Motor neuron (in vitro differentiated cells): Measurements from ENCODE around the gene WFIKKN1. TPM values are rescaled to one million over a fixed set of nuclear protein-coding genes. Genes with fewer than 3 reads are reported as not detected.

Source experiments
- ATAC-seq, 8 experiments: fragments of 200-7000 bp; cut with Tn5 transposase; replicated peaks in 6 of 8; 2 replicates each; pipeline ENCODE4 v1.8.0; 2021; ENCODE audit warnings: mild to moderate bottlenecking in 8 of 8, moderate library complexity in 8 of 8
- H3K27ac ChIP-seq, 2 donors: fragments of 250-450 bp; sonication (Bioruptor Pico); 2 replicates each; pipeline ENCODE4 v1.9.0; 2021; ENCODE audit warnings: antibody characterized with exemption in 2 of 2, mild to moderate bottlenecking in 2 of 2, moderate library complexity in 1 of 2
- H3K4me1 ChIP-seq, 2 donors: fragments of 250-450 bp; sonication (Bioruptor Pico); replicated peaks in 1 of 2; 2 replicates each; pipeline ENCODE4 v1.6.1; 2021; ENCODE audit warnings: antibody characterized with exemption in 2 of 2, mild to moderate bottlenecking in 2 of 2, moderate library complexity in 1 of 2
- H3K4me3 ChIP-seq, 5 donors: fragments of 250-450 bp; sonication (Bioruptor Pico); 2 replicates each; pipeline ENCODE4 v1.9.0; 2021; ENCODE audit warnings: antibody characterized with exemption in 5 of 5, mild to moderate bottlenecking in 5 of 5, moderate library complexity in 4 of 5
- WGBS, 10 experiments: fragments of 450-650 bp; shearing (Covaris generic); methylation state at CpG; one replicate each; pipeline ENCODE4 v1.0.0; 2022; 5-methylcytosine and 5-hydroxymethylcytosine counted together
- in situ Hi-C, 9 experiments: fragments of 400-800 bp; cut with MboI; loops; one replicate each; pipeline ENCODE4 v1.15.0; 2021; ENCODE audit warnings: low sequenced_read_pairs in 9 of 9, low pct_unique_long_range_greater_than_20kb in 2 of 9; ENCODE audit not compliant: unreplicated experiment in 9 of 9
- total RNA-seq, 8 experiments: library from RNA; unstranded; fragments of 300-600 nt; gene quantifications; 2 replicates each; pipeline versions ENCODE4 v1.2.3 to v1.2.4, GENCODE V29; 2022

WFIKKN1 gene
- total RNA-seq, 8 experiments from 2014 or later: 0.14 to 9.0 (median 0.54) TPM

GRCh38 chr16:637081-638018, 6.6 kb downstream of the WFIKKN1 start:
- WGBS, 10 experiments: 0 to 43% (median 10%) methylated on average over 2 to 9 of the region's 53 CpGs; no CpG with 5 or more reads in 7 of the 10 experiments
- in situ Hi-C loops: no loop called here
- peak overlapping the region; percentile 95 to 97 for H3K27ac ChIP-seq
- peaks cover 23 to 24% of the 10 kb centered on the region in 2 donors for H3K4me1 ChIP-seq
- ATAC-seq: peak in 6 of 8 experiments; percentile 0 to 15 (median 5)
- peak overlapping the region; percentile 60 to 92 (median 68) for H3K4me3 ChIP-seq

DNA sequence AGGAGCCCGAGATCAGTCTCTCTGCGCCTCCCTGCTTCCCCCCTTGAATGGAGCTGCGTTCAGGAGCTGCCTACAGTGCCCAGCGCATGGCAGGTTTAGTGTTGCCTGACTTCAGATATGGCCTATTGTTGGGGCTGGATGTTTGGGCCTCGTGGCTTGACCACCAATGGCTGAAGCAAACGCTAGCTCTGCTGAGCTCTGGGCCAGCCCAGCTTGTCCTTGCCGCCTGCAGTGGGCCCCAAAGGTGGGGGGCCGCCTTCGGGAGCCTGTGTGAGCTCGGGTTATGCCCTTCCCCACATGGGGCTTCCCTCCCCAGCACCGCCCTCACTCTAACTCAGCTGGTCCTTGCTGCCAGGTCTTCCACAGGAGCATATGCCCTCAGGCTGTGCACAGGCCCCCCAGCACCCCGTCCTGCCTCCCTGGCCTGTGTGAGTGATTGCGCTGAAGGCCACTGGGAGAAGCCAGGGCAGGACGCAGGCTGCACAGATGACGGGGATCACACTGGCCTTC, 7.3 kb downstream of the WFIKKN1 start:
- peaks cover 28 to 30% of the 10 kb centered on the region in 2 donors for H3K4me1 ChIP-seq
- ATAC-seq: no peak
- in situ Hi-C loops: no loop called here
- 70 to 73% (median 70%) methylated on average over 2 to 10 of the region's 15 CpGs; no CpG with 5 or more reads in 7 of the 10 experiments for WGBS, 10 experiments
- no peak overlapping the region for H3K4me3 ChIP-seq
- H3K27ac ChIP-seq: peak overlapping the region; percentile 72 to 84

- Histone ChIP-seq H3K4me3 (no peak overlapping the region), H3K27ac (peak overlapping the region in 1 of 2 donors; percentile 6), H3K4me1 (peaks cover 30 to 31% of the 10 kb centered on the region in 2 donors)
- ATAC-seq: no peak
- in situ Hi-C loops: no loop called here
- 28 to 87% (median 33%) methylated on average over 1 to 4 of the region's 9 CpGs; no CpG with 5 or more reads in 7 of the 10 experiments for WGBS, 10 experiments
These were observed 8.1 kb downstream of the WFIKKN1 start for GRCh38 chr16:638836-639235.

- WGBS, 10 experiments: no CpG with 5 or more reads among the region's 5 CpGs
- in situ Hi-C loops: no loop called here
- Histone ChIP-seq H3K4me1 (peaks cover 25 to 26% of the 10 kb centered on the region in 2 donors), H3K4me3 (peak overlapping the region in 2 of 5 donors; percentile 74 to 86), H3K27ac (no peak overlapping the region)
- ATAC-seq: no peak
These were observed 9.8 kb downstream of the WFIKKN1 start for GRCh38 chr16:640614-641013.

DNA sequence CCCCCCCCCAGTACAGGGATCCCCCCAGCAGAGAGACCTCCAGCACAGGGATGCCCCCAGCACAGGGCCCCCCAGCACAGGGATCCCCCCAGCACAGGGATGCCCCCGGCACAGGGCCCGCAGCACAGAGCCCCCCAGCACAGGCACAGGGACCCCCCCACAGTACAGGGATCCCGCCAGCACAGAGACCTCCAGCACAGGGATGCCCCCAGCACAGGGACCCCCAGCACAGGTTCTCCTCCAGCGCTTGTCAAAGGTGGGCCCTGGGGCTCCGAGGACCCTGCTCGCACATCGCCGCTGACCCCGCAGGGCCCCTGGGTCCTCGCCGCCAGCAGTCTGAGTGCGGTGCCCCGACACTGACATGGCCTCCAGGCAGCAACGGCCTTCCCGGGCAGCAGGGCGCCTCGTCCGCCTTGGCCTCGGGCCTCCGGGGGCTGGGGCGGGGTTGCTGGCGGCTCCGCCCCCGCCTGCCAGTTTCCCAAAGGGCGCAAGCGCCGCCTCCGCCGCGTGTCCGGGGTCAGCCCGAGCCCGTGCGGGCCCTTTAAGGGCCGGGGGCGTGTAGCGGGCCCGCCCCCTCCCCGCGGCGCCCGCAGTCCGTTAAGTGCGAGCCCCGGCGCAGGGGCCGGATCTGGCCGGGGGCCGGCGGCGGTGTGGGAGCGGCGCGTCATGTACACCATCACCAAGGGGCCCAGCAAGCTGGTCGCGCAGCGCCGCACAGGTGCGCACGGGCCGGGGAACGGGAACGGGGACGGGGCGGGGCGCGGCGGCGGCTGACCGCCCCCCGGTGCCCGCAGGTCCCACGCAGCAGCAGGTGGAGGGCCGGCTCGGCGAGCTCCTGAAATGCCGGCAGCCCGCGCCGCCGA, 10.8 kb downstream of the WFIKKN1 start, which contains the start of gene MCRIP2:
Gene MCRIP2 (plus strand): TSS at position 503 of the 863 bp plus-strand sequence. CDS start 164 bp downstream, at position 667.
- in situ Hi-C loops: no loop called here
- Histone ChIP-seq H3K4me1 (peaks cover 25 to 26% of the 10 kb centered on the region in 2 donors), H3K27ac (peak within 1 kb of the TSS; percentile 76 to 87), H3K4me3 (peak within 1 kb of the TSS; percentile 48 to 86 (median 61))
- 0% methylated on average over 4 of the region's 81 CpGs; no CpG with 5 or more reads in 9 of the 10 experiments for WGBS, 10 experiments
- ATAC-seq: peak; percentile 57 to 75 (median 69)

DNA sequence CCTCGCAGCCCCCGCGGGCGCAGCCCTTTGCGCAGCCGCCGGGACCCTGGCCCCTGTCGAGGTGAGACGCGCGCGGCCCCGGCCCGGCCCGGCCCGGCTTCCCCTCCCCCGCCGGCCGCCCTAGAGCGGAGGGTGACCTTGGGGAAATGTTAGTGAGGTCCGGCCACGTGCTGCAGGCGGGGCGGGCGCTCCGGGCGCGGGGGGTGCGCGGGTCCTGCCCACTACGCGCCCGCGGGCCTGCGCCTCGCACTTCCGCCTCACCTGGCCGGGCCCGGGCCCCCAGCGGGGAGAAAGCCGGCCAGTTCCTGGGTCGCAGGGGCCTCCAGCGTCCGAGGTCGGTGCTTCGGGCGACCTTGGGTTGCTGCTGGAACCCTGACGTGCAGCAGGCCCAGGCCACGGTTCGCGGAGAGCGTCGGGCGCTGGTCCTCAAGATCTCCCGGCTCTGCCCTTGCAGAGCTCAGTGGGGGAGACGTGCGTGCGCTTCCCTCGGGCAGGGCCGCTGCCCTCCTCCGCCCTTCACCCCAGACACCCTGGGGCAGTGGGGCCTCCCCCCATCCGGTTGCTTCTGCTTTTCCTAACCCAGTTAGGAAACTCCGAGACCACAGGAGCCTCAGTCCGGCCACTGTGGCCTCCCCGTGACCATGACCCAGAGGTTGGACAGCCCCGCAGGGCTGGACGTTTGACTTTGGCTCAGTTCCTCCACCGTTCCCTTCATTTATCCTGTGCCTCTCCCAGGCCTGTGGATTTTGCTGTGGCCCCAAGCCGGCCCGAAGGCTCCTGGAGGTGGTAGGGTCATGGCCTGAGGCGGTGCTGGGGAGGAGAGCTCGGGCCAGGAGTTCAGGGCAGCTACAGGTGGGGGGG, 11.6 kb downstream of the WFIKKN1 start:
- in situ Hi-C loops: no loop called here
- ATAC-seq: peak; percentile 39 to 60 (median 46)
- 0 to 30% (median 18%) methylated on average over 2 to 6 of the region's 72 CpGs; no CpG with 5 or more reads in 7 of the 10 experiments for WGBS, 10 experiments
- H3K4me1 ChIP-seq: peaks cover 22 to 23% of the 10 kb centered on the region in 2 donors
- H3K4me3 ChIP-seq: peak overlapping the region; percentile 48 to 86 (median 61)
- H3K27ac ChIP-seq: peak overlapping the region; percentile 76 to 87

DNA sequence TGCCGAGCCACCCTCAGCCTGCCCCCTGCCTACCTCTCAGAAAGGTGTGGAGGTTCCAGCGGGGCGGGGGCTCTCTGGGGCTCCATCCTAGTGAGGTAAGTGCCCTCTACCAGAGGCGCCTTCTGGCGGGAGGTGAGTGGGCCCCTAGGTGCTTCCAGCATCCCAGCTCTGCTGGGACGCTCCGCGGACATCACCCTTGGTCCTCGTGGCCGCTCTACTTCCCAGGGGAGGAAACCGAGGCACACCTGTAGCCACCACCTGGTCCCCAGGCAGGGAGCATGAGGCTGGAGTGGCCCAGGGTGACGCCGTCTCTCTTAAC, 12.2 kb downstream of the WFIKKN1 start:
- 53 to 94% (median 90%) methylated on average over 2 to 4 of the region's 13 CpGs; no CpG with 5 or more reads in 7 of the 10 experiments for WGBS, 10 experiments
- in situ Hi-C loops: no loop called here

DNA sequence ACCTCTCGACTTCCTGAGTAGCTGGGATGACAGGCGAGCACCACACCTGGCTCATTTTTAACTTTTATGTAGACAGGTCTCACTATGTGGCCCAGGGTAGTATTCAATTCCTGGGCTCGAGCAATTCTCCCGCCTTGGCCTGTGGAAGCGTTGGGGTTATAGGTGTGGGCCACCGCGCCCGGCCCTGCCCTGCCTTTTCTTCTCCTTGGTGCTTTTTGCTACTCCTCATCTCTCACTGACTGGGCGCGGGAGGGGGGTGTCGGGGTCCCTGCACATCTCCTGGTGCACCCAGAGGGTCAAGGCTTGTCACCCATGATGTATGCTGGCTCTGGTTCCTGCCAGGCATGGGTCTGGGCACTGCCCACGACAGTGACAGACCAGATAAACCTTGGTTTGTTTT, 13.8 kb downstream of the WFIKKN1 start:
- H3K4me3 ChIP-seq: no peak overlapping the region
- no peak overlapping the region for H3K27ac ChIP-seq
- in situ Hi-C loops: no loop called here
- H3K4me1 ChIP-seq: peaks cover 13 to 14% of the 10 kb centered on the region in 2 donors
- 0 to 100% (median 100%) methylated on average over 1 to 4 of the region's 12 CpGs; no CpG with 5 or more reads in 5 of the 10 experiments for WGBS, 10 experiments
- ATAC-seq: no peak

More for the DNA sequence above, 12.2 kb downstream of the WFIKKN1 start:
- Histone ChIP-seq H3K4me3 (peak overlapping the region; percentile 48 to 86 (median 61)), H3K27ac (no peak overlapping the region), H3K4me1 (peaks cover 18 to 19% of the 10 kb centered on the region in 2 donors)
- no peak for ATAC-seq

DNA sequence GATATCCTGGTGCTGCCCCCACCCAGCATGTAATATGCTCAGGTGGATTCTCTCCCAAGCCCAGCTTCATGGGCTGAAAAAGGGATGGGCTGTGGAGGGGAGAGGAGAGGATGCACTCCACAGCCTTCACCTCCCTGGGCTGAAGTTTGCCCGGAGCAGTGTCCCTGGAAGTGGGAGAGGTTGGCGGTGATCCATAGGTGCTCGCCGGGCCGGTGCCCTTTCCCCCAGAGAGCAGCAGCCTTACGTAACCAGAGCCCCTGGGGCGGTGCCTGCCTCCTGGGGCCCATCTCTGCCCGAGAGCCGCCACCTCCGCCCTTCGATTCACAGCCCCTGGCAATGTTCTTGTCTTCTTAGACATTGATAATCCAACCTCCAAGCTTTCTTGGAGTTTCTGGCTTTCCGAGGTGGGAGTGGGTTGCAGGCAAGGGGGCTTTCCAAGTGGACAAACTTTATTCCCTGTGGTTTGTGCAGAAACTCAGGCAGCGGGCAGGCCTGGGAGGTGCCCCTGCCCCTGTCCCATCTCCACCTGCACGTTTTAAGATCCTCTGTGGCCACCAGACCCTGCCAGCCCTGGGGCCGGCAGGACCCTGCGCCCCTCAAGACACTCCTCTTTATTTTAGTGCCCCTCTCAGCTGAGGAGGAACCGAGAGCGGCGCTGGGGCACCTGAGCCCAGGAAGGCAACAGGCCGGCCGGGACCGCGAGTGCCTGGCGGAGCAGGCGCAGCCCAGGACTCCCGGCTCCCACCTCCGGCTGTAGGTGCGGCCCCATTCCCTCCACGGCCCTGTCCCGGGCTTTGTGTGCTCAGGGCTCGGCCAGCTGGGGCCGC, 15.3 kb downstream of the WFIKKN1 start:
- H3K27ac ChIP-seq: no peak overlapping the region
- WGBS, 10 experiments: 80 to 100% (median 84%) methylated on average over 1 to 8 of the region's 32 CpGs; no CpG with 5 or more reads in 6 of the 10 experiments
- peaks cover 25 to 26% of the 10 kb centered on the region in 2 donors for H3K4me1 ChIP-seq
- no peak for ATAC-seq
- in situ Hi-C loops: no loop called here
- no peak overlapping the region for H3K4me3 ChIP-seq

- 67 to 100% methylated on average over 2 to 3 of the region's 22 CpGs; no CpG with 5 or more reads in 8 of the 10 experiments for WGBS, 10 experiments
- H3K4me3 ChIP-seq: no peak overlapping the region
- no peak overlapping the region for H3K27ac ChIP-seq
- in situ Hi-C loops: no loop called here
- H3K4me1 ChIP-seq: peaks cover 25 to 26% of the 10 kb centered on the region in 2 donors
- ATAC-seq: no peak
These were observed 15.9 kb downstream of the WFIKKN1 start for GRCh38 chr16:646679-647172.
